ENCODE measurements around the gene SLC13A3.

Gene SLC13A3

GRCh38 chr20:46631212-46631869 is 19.9 kb downstream of the SLC13A3 start:
- DNase-seq (ENCODE audit: low read depth) = no peak
- no peak for TF ChIP-seq CTCF (IDR thresholded peaks at IDR 0.05; ENCODE audit: insufficient read depth, low read depth, low read length, missing control alignments)
- H3K4me3 ChIP-seq (ENCODE audit: low read depth, low read length) = no peak overlapping the region

DNA sequence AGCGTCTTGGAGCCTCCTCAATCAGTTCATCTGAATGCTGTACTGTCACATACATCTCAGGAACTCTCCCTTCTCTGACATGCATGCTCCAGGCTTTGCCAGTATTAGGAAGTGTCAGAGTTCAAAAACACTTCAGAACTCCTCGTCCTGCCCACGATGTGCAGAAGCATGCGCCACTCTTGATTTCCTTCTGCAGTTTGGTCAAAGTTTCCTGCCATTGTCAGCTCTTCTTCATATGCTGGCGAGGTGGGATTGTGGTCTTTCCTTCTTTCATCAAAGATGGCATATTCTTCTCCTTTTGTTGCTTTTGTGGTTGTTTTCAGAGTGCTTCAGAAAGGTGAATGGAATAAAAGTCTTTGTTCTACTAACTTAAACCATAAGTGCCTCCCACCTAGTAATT is 21.0 kb downstream of the SLC13A3 start:
- no peak for TF ChIP-seq CTCF (IDR thresholded peaks at IDR 0.05; ENCODE audit: insufficient read depth, low read depth, low read length, missing control alignments)
- no peak for DNase-seq (ENCODE audit: low read depth)

DNA sequence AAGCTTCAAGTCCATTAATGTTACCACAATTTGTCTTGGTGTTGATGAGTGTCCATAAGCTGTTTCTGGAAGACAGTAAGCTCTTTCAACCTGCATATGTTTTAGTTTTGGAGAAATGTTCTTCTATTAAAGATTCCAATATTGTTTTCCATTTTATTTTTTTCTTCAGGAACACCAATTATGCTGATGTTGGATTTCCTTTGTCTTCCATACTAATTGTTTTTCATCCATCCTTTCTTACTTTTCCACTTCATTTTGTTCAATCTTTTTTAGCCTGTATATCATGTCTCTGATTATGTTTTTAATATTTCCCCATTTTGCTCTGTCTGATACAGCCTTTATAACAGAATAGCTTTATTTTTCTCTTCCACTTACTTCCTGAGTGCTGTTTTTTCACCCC is 21.9 kb downstream of the SLC13A3 start:
- H3K4me3 ChIP-seq (ENCODE audit: low read depth, low read length) = no peak overlapping the region
- DNase-seq (ENCODE audit: low read depth) = no peak
- TF ChIP-seq CTCF (IDR thresholded peaks at IDR 0.05; ENCODE audit: insufficient read depth, low read depth, low read length, missing control alignments) = no peak

More for the DNA sequence above, 21.0 kb downstream of the SLC13A3 start:
- no peak overlapping the region for H3K4me3 ChIP-seq (ENCODE audit: low read depth, low read length)

- no peak overlapping the region for H3K4me3 ChIP-seq (ENCODE audit: low read depth, low read length)
- no peak for TF ChIP-seq CTCF (IDR thresholded peaks at IDR 0.05; ENCODE audit: insufficient read depth, low read depth, low read length, missing control alignments)
- DNase-seq (ENCODE audit: low read depth) = no peak
These were observed 24.0 kb downstream of the SLC13A3 start for GRCh38 chr20:46627234-46627633.

GRCh38 chr20:46626758-46627157 is 24.5 kb downstream of the SLC13A3 start:
- no peak for DNase-seq (ENCODE audit: low read depth)
- no peak for TF ChIP-seq CTCF (IDR thresholded peaks at IDR 0.05; ENCODE audit: insufficient read depth, low read depth, low read length, missing control alignments)
- no peak overlapping the region for H3K4me3 ChIP-seq (ENCODE audit: low read depth, low read length)

- DNase-seq (ENCODE audit: low read depth) = no peak
- no peak overlapping the region for H3K4me3 ChIP-seq (ENCODE audit: low read depth, low read length)
- TF ChIP-seq CTCF (IDR thresholded peaks at IDR 0.05; ENCODE audit: insufficient read depth, low read depth, low read length, missing control alignments) = no peak
These were observed 25.3 kb downstream of the SLC13A3 start for GRCh38 chr20:46625875-46626373.

GRCh38 chr20:46624946-46625345 is 26.3 kb downstream of the SLC13A3 start:
- DNase-seq (ENCODE audit: low read depth) = no peak
- no peak overlapping the region for H3K4me3 ChIP-seq (ENCODE audit: low read depth, low read length)
- no peak for TF ChIP-seq CTCF (IDR thresholded peaks at IDR 0.05; ENCODE audit: insufficient read depth, low read depth, low read length, missing control alignments)

All from GM12865 (cell line).